ENCODE data around the gene ANKRD62.
"Not testable (repeated sequence)": the region's sequence is repeated elsewhere in the genome, so short reads cannot be mapped to it uniquely, and the experiment has no call there.

The ANKRD62 gene

GRCh38 chr18:12076424-12077140, 17.1 kb upstream of the ANKRD62 start:
- no peaks in the 10 kb centered on the region for H3K4me1 ChIP-seq (ENCODE audit: insufficient read depth, insufficient read length)
- TF ChIP-seq SUZ12 (IDR thresholded peaks at IDR 0.05; ENCODE audit: extremely low read depth, insufficient read depth, insufficient read length), result no peak
- TF ChIP-seq YY1 (IDR thresholded peaks at IDR 0.05; ENCODE audit: insufficient read depth, insufficient read length), result no peak
- TF ChIP-seq ZNF274 (IDR thresholded peaks at IDR 0.05; ENCODE audit: low read depth, low read length), result no peak
- no peak for DNase-seq (ENCODE audit: low read depth, low spot score)
- H3K4me3 ChIP-seq (ENCODE audit: insufficient read length, low read depth), result peak overlapping the region; percentile 11
- H3K36me3 ChIP-seq (ENCODE audit: insufficient read depth, insufficient read length, low read length), result no peaks in the 10 kb centered on the region
- H3K27me3 ChIP-seq (ENCODE audit: insufficient read depth, insufficient read length), result peaks cover 11% of the 10 kb centered on the region
- H3K9ac ChIP-seq (ENCODE audit: insufficient read length, low read depth), result peak overlapping the region; percentile 50
- no peaks in the 10 kb centered on the region for H3K9me3 ChIP-seq (ENCODE audit: insufficient read depth, low read length)

- H3K9me3 ChIP-seq (ENCODE audit: insufficient read depth, low read length), result not testable (repeated sequence)
Measured at GRCh38 chr18:12077994-12078393, 15.6 kb upstream of the ANKRD62 start.

GRCh38 chr18:12079491-12080237, 14.0 kb upstream of the ANKRD62 start:
- H3K9me3 ChIP-seq (ENCODE audit: insufficient read depth, low read length), result no peaks in the 10 kb centered on the region
- no peak for TF ChIP-seq SUZ12 (IDR thresholded peaks at IDR 0.05; ENCODE audit: extremely low read depth, insufficient read depth, insufficient read length)
- no peak for TF ChIP-seq ZNF274 (IDR thresholded peaks at IDR 0.05; ENCODE audit: low read depth, low read length)
- TF ChIP-seq YY1 (IDR thresholded peaks at IDR 0.05; ENCODE audit: insufficient read depth, insufficient read length), result no peak
- H3K36me3 ChIP-seq (ENCODE audit: insufficient read depth, insufficient read length, low read length), result no peaks in the 10 kb centered on the region
- peaks cover 11% of the 10 kb centered on the region for H3K27me3 ChIP-seq (ENCODE audit: insufficient read depth, insufficient read length)
- DNase-seq (ENCODE audit: low read depth, low spot score), result no peak
- no peak overlapping the region for H3K4me3 ChIP-seq (ENCODE audit: insufficient read length, low read depth)
- no peaks in the 10 kb centered on the region for H3K4me1 ChIP-seq (ENCODE audit: insufficient read depth, insufficient read length)
- no peak overlapping the region for H3K9ac ChIP-seq (ENCODE audit: insufficient read length, low read depth)

More at GRCh38 chr18:12077994-12078393, 15.6 kb upstream of the ANKRD62 start:
- not testable (repeated sequence) for H3K4me1 ChIP-seq (ENCODE audit: insufficient read depth, insufficient read length); H3K36me3 ChIP-seq (ENCODE audit: insufficient read depth, insufficient read length, low read length); H3K9ac ChIP-seq (ENCODE audit: insufficient read length, low read depth); H3K4me3 ChIP-seq (ENCODE audit: insufficient read length, low read depth); DNase-seq (ENCODE audit: low read depth, low spot score)
- H3K27me3 ChIP-seq (ENCODE audit: insufficient read depth, insufficient read length), result peaks cover 11% of the 10 kb centered on the region

- Histone ChIP-seq H3K4me3 (ENCODE audit: insufficient read length, low read depth) (no peak overlapping the region), H3K9ac (ENCODE audit: insufficient read length, low read depth) (no peak overlapping the region), H3K27me3 (ENCODE audit: insufficient read depth, insufficient read length) (no peaks in the 10 kb centered on the region), H3K9me3 (ENCODE audit: insufficient read depth, low read length) (peaks cover 20% of the 10 kb centered on the region; the same call in 1 of the 2 replicates), H3K36me3 (ENCODE audit: insufficient read depth, insufficient read length, low read length) (no peaks in the 10 kb centered on the region), H3K4me1 (ENCODE audit: insufficient read depth, insufficient read length) (no peaks in the 10 kb centered on the region)
- TF ChIP-seq YY1 (IDR thresholded peaks at IDR 0.05; ENCODE audit: insufficient read depth, insufficient read length) (no peak), ZNF274 (IDR thresholded peaks at IDR 0.05; ENCODE audit: low read depth, low read length) (no peak), SUZ12 (IDR thresholded peaks at IDR 0.05; ENCODE audit: extremely low read depth, insufficient read depth, insufficient read length) (no peak)
- DNase-seq (ENCODE audit: low read depth, low spot score), result no peak
Measured at GRCh38 chr18:12085136-12085535, 8.5 kb upstream of the ANKRD62 start.

GRCh38 chr18:12085786-12086185, 7.9 kb upstream of the ANKRD62 start:
- TF ChIP-seq YY1 (IDR thresholded peaks at IDR 0.05; ENCODE audit: insufficient read depth, insufficient read length), result no peak

GRCh38 chr18:12086249-12086648, 7.4 kb upstream of the ANKRD62 start:
- Histone ChIP-seq H3K36me3 (ENCODE audit: insufficient read depth, insufficient read length, low read length) (no peaks in the 10 kb centered on the region), H3K9me3 (ENCODE audit: insufficient read depth, low read length) (peaks cover 20% of the 10 kb centered on the region; the same call in 1 of the 2 replicates), H3K27me3 (ENCODE audit: insufficient read depth, insufficient read length) (no peaks in the 10 kb centered on the region), H3K4me1 (ENCODE audit: insufficient read depth, insufficient read length) (no peaks in the 10 kb centered on the region), H3K9ac (ENCODE audit: insufficient read length, low read depth) (no peak overlapping the region), H3K4me3 (ENCODE audit: insufficient read length, low read depth) (no peak overlapping the region)
- DNase-seq (ENCODE audit: low read depth, low spot score), result no peak
- TF ChIP-seq ZNF274 (IDR thresholded peaks at IDR 0.05; ENCODE audit: low read depth, low read length), result no peak
- TF ChIP-seq YY1 (IDR thresholded peaks at IDR 0.05; ENCODE audit: insufficient read depth, insufficient read length), result no peak
- no peak for TF ChIP-seq SUZ12 (IDR thresholded peaks at IDR 0.05; ENCODE audit: extremely low read depth, insufficient read depth, insufficient read length)

More at GRCh38 chr18:12085786-12086185, 7.9 kb upstream of the ANKRD62 start:
- H3K4me3 ChIP-seq (ENCODE audit: insufficient read length, low read depth), result no peak overlapping the region
- H3K27me3 ChIP-seq (ENCODE audit: insufficient read depth, insufficient read length), result no peaks in the 10 kb centered on the region
- H3K36me3 ChIP-seq (ENCODE audit: insufficient read depth, insufficient read length, low read length), result no peaks in the 10 kb centered on the region
- H3K9me3 ChIP-seq (ENCODE audit: insufficient read depth, low read length), result peaks cover 20% of the 10 kb centered on the region; the same call in 1 of the 2 replicates
- no peak overlapping the region for H3K9ac ChIP-seq (ENCODE audit: insufficient read length, low read depth)
- no peaks in the 10 kb centered on the region for H3K4me1 ChIP-seq (ENCODE audit: insufficient read depth, insufficient read length)
- DNase-seq (ENCODE audit: low read depth, low spot score), result no peak

- Histone ChIP-seq H3K27me3 (ENCODE audit: insufficient read depth, insufficient read length) (no peaks in the 10 kb centered on the region), H3K4me1 (ENCODE audit: insufficient read depth, insufficient read length) (no peaks in the 10 kb centered on the region), H3K36me3 (ENCODE audit: insufficient read depth, insufficient read length, low read length) (no peaks in the 10 kb centered on the region), H3K4me3 (ENCODE audit: insufficient read length, low read depth) (no peak overlapping the region), H3K9me3 (ENCODE audit: insufficient read depth, low read length) (peaks cover 20% of the 10 kb centered on the region; the same call in 1 of the 2 replicates), H3K9ac (ENCODE audit: insufficient read length, low read depth) (no peak overlapping the region)
- TF ChIP-seq ZNF274 (IDR thresholded peaks at IDR 0.05; ENCODE audit: low read depth, low read length), result no peak
- no peak for TF ChIP-seq YY1 (IDR thresholded peaks at IDR 0.05; ENCODE audit: insufficient read depth, insufficient read length)
- TF ChIP-seq SUZ12 (IDR thresholded peaks at IDR 0.05; ENCODE audit: extremely low read depth, insufficient read depth, insufficient read length), result no peak
- no peak for DNase-seq (ENCODE audit: low read depth, low spot score)
Measured at GRCh38 chr18:12086677-12087470, 6.8 kb upstream of the ANKRD62 start.
